GM12878 (cell line): ENCODE data around the gene TMEM131L. TPM values are rescaled to one million over a fixed set of nuclear protein-coding genes. Genes with fewer than 3 reads are reported as not detected.

Experiments
- ASH2L ChIP-seq: fragments of 300-600, 200-600 bp; sonication (generic); IDR thresholded peaks from 2 replicates; pipeline ENCODE4 v1.6.1; 2017; ENCODE audit warnings: low read depth, mild to moderate bottlenecking, borderline replicate concordance
- BCL11A ChIP-seq: IDR thresholded peaks from 2 replicates; pipeline ENCODE4 v1.6.1; 2011; ENCODE audit warnings: low read depth, low read length
- BMI1 ChIP-seq: fragments of 450-650 bp; IDR thresholded peaks from 2 replicates; pipeline ENCODE4 v1.6.1; 2016; ENCODE audit warnings: mild to moderate bottlenecking, moderate library complexity, borderline replicate concordance
- EGR1 ChIP-seq, 2 experiments: IDR thresholded peaks; 1 replicate in 1 of 2; 2 replicates in 1 of 2; pipeline ENCODE4 v1.6.1; 2011 to 2012; ENCODE audit warnings: low read depth in 2 of 2, low read length in 2 of 2, borderline replicate concordance in 1 of 2, mild to moderate bottlenecking in 1 of 2, moderate library complexity in 1 of 2
- ETV6 ChIP-seq, 2 experiments: fragments of 450-650 bp in 1 of 2; IDR thresholded peaks in 1 of 2; conservative IDR thresholded peaks in 1 of 2; 2 replicates each; pipeline ENCODE4 v1.6.1; 2014; ENCODE audit warnings: antibody characterized with exemption in 1 of 2, borderline replicate concordance in 1 of 2, low read depth in 1 of 2, mild to moderate bottlenecking in 1 of 2, moderate library complexity in 1 of 2
- GATAD2B ChIP-seq: fragments of 450-650 bp; conservative IDR thresholded peaks from 2 replicates; pipeline ENCODE4 v1.6.1; 2017; ENCODE audit warnings: low read depth, mild to moderate bottlenecking, moderate library complexity
- HDAC6 ChIP-seq: fragments of 200-600 bp; sonication (generic); IDR thresholded peaks from one replicate; pipeline ENCODE4 v1.8.0; 2017; ENCODE audit warnings: antibody characterized with exemption; ENCODE audit not compliant: unreplicated experiment
- HDGF ChIP-seq: fragments of 450-650 bp; IDR thresholded peaks from 2 replicates; pipeline ENCODE4 v1.6.1; 2016; ENCODE audit warnings: antibody characterized with exemption
- MTA2 ChIP-seq: fragments of 450-650 bp; IDR thresholded peaks from 2 replicates; pipeline ENCODE4 v1.6.1; 2016; ENCODE audit warnings: low read depth, mild to moderate bottlenecking, moderate library complexity
- NBN ChIP-seq: fragments of 450-650 bp; IDR thresholded peaks from 2 replicates; pipeline ENCODE4 v1.6.1; 2016
- NR2F1 ChIP-seq: fragments of 450-650 bp; conservative IDR thresholded peaks from 2 replicates; pipeline ENCODE4 v1.6.1; 2017; ENCODE audit warnings: mild to moderate bottlenecking
- POLR2AphosphoS5 ChIP-seq: IDR thresholded peaks from 2 replicates; pipeline ENCODE4 v1.6.1; 2011; ENCODE audit warnings: mild to moderate bottlenecking, low read length, inconsistent platforms
- RAD51 ChIP-seq: fragments of 450-650 bp; IDR thresholded peaks from 2 replicates; pipeline ENCODE4 v1.6.1; 2016; ENCODE audit warnings: moderate library complexity, mild to moderate bottlenecking, inconsistent platforms
- RUNX3 ChIP-seq: IDR thresholded peaks from 2 replicates; pipeline ENCODE4 v1.6.1; 2012; ENCODE audit warnings: low read length, inconsistent platforms
- SIX5 ChIP-seq: IDR thresholded peaks from 2 replicates; pipeline ENCODE4 v1.6.1; 2011; ENCODE audit warnings: mild to moderate bottlenecking, low read depth, low read length, moderate library complexity; ENCODE audit not compliant: severe bottlenecking
- SMARCA5 ChIP-seq: fragments of 450-650 bp; IDR thresholded peaks from 2 replicates; pipeline ENCODE4 v1.6.1; 2017; ENCODE audit warnings: mild to moderate bottlenecking
- SP1 ChIP-seq: IDR thresholded peaks from one replicate; pipeline ENCODE4 v1.6.1; 2011; ENCODE audit warnings: low read depth, low read length
- ZBED1 ChIP-seq: IDR thresholded peaks from 2 replicates; pipeline ENCODE4 v1.6.1; 2016; ENCODE audit warnings: borderline replicate concordance
- polyA plus RNA-seq, 11 experiments: library from polyadenylated mRNA; depleted of rRNA in 4 of 11; unstranded in 6 of 11; stranded (reverse) in 5 of 11; fragments of >200 nt; fragmentation: Nextera tagmentation in 4 of 11; fragmentation: Illumina TruSeq in 1 of 11; extraction: Ambion mirVana in 4 of 11; extraction: Trizol in 1 of 11; gene quantifications; 1 replicate in 1 of 11; 2 replicates in 10 of 11; pipeline versions ENCODE4 v1.2.1 to v1.2.3, GENCODE V29; 2011 to 2016; ENCODE audit warnings: inconsistent platforms in 2 of 11, missing spikeins in 2 of 11, low read depth in 1 of 11
- total RNA-seq, 4 experiments: library from RNA; depleted of rRNA in 3 of 4; stranded (reverse); fragments of >200 nt in 3 of 4; fragmentation: Illumina TruSeq in 1 of 4; extraction: Trizol in 1 of 4; gene quantifications; 2 replicates each; pipeline versions ENCODE4 v1.2.1 to v1.2.3, GENCODE V29; 2013 to 2021
- TF ChIP-seq, protein P1 (sequence below): fragments of 450-650 bp; IDR thresholded peaks from 2 replicates; pipeline ENCODE4 v1.6.1; 2017; ENCODE audit warnings: borderline replicate concordance
- TF ChIP-seq, protein P2 (sequence below): IDR thresholded peaks from 2 replicates; pipeline ENCODE4 v1.6.1; 2011; ENCODE audit warnings: borderline replicate concordance, low read depth, mild to moderate bottlenecking, moderate library complexity, low read length; ENCODE audit not compliant: insufficient read depth, poor library complexity, severe bottlenecking
- TF ChIP-seq, protein P3 (sequence below): fragments of 450-650 bp; IDR thresholded peaks from 2 replicates; pipeline ENCODE4 v1.6.1; 2017; ENCODE audit warnings: mild to moderate bottlenecking, moderate library complexity
- TF ChIP-seq, protein P4 (sequence below): fragments of 450-650 bp; IDR thresholded peaks from 2 replicates; pipeline ENCODE4 v1.6.1; 2016; ENCODE audit warnings: mild to moderate bottlenecking

TMEM131L gene
- total and polyA plus RNA-seq, 10 of the 15 experiments (the other 5 are each of a cell fraction or from before 2014, with no cell fraction given) = 8.5 to 101 (median 74.4) TPM

DNA sequence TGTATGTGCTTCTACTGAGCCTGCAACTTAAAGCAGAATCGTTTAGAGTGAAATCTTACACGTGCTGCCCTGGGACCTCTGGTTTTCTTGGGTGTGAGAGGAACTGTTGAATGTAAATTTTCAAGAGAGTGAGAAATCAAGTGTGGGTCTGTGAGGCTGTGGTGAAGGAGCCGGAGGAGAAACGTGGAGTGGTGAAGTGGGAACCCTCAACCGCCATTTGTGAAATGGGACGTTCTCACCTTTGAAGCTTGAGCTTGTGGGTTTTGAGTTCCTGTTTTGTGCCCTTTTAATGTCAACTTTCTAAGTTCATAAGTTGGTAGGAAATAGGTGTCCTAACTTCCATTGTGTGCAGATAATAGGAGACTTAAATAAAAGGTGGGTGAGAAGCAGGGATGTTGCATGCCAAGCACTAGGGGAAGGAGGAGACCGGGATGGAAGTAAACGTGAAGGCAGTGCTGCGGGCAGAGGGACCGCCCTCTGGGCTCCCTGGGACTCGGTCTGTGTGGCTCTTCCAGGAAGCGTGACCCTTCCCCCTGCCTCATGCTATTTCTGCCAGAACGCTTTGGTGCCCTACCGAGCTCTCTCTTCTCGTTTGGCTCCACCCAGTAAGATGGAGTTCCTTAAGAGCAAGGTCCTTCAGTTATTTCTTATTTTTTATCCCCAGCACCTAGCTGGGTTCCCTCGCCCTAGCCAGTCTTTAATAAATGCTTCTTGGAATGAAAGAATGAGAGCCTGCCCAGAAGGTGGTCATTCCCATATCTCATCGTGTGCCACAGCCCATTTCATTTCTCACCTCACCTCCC lies 56.0 kb downstream of the TMEM131L start (continued):
- TF ChIP-seq, protein P1, sequence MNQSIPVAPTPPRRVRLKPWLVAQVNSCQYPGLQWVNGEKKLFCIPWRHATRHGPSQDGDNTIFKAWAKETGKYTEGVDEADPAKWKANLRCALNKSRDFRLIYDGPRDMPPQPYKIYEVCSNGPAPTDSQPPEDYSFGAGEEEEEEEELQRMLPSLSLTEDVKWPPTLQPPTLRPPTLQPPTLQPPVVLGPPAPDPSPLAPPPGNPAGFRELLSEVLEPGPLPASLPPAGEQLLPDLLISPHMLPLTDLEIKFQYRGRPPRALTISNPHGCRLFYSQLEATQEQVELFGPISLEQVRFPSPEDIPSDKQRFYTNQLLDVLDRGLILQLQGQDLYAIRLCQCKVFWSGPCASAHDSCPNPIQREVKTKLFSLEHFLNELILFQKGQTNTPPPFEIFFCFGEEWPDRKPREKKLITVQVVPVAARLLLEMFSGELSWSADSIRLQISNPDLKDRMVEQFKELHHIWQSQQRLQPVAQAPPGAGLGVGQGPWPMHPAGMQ = no peak
- TF ChIP-seq RUNX3 (peak; percentile 95), POLR2AphosphoS5 (peak; percentile 66), HDGF (peak; percentile 38; the same call in 1 of the 2 replicates), BMI1 (peak; percentile 26; the same call in 1 of the 2 replicates), ETV6 (conservative IDR thresholded peaks at IDR 0.05 in 1 of 2, IDR thresholded peaks at IDR 0.05 in 1 of 2; ENCODE audit: borderline replicate concordance in 1 of 2, low read depth in 1 of 2) (peak in 1 of 2 experiments; percentile 68; a peak in 2 of 4 replicates), RAD51 (no peak), EGR1 (IDR thresholded peaks at IDR 0.05; ENCODE audit: borderline replicate concordance in 1 of 2, low read depth in 2 of 2, low read length in 2 of 2) (no peak), GATAD2B (peak; percentile 78; the same call in 1 of the 2 replicates), HDAC6 (no peak), ASH2L (no peak), SP1 (peak; percentile 37), NR2F1 (peak; percentile 76), SMARCA5 (peak; percentile 64), SIX5 (no peak), MTA2 (peak; percentile 65; the same call in 1 of the 2 replicates), ZBED1 (no peak), NBN (0 out of 2 replicates have a peak, but pooled peaks have one; percentile 26), BCL11A (0 out of 2 replicates have a peak, but pooled peaks have one; percentile 20)
- TF ChIP-seq, protein P2, sequence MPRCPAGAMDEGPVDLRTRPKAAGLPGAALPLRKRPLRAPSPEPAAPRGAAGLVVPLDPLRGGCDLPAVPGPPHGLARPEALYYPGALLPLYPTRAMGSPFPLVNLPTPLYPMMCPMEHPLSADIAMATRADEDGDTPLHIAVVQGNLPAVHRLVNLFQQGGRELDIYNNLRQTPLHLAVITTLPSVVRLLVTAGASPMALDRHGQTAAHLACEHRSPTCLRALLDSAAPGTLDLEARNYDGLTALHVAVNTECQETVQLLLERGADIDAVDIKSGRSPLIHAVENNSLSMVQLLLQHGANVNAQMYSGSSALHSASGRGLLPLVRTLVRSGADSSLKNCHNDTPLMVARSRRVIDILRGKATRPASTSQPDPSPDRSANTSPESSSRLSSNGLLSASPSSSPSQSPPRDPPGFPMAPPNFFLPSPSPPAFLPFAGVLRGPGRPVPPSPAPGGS = peak; percentile 78
- TF ChIP-seq, protein P3, sequence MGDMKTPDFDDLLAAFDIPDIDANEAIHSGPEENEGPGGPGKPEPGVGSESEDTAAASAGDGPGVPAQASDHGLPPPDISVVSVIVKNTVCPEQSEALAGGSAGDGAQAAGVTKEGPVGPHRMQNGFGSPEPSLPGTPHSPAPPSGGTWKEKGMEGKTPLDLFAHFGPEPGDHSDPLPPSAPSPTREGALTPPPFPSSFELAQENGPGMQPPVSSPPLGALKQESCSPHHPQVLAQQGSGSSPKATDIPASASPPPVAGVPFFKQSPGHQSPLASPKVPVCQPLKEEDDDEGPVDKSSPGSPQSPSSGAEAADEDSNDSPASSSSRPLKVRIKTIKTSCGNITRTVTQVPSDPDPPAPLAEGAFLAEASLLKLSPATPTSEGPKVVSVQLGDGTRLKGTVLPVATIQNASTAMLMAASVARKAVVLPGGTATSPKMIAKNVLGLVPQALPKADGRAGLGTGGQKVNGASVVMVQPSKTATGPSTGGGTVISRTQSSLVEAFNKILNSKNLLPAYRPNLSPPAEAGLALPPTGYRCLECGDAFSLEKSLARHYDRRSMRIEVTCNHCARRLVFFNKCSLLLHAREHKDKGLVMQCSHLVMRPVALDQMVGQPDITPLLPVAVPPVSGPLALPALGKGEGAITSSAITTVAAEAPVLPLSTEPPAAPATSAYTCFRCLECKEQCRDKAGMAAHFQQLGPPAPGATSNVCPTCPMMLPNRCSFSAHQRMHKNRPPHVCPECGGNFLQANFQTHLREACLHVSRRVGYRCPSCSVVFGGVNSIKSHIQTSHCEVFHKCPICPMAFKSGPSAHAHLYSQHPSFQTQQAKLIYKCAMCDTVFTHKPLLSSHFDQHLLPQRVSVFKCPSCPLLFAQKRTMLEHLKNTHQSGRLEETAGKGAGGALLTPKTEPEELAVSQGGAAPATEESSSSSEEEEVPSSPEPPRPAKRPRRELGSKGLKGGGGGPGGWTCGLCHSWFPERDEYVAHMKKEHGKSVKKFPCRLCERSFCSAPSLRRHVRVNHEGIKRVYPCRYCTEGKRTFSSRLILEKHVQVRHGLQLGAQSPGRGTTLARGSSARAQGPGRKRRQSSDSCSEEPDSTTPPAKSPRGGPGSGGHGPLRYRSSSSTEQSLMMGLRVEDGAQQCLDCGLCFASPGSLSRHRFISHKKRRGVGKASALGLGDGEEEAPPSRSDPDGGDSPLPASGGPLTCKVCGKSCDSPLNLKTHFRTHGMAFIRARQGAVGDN = peak; percentile 60; the same call in 1 of the 2 replicates
- TF ChIP-seq, protein P4, sequence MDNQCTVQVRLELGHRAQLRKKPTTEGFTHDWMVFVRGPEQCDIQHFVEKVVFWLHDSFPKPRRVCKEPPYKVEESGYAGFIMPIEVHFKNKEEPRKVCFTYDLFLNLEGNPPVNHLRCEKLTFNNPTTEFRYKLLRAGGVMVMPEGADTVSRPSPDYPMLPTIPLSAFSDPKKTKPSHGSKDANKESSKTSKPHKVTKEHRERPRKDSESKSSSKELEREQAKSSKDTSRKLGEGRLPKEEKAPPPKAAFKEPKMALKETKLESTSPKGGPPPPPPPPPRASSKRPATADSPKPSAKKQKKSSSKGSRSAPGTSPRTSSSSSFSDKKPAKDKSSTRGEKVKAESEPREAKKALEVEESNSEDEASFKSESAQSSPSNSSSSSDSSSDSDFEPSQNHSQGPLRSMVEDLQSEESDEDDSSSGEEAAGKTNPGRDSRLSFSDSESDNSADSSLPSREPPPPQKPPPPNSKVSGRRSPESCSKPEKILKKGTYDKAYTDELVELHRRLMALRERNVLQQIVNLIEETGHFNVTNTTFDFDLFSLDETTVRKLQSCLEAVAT = peak; percentile 48; the same call in 1 of the 2 replicates
